SK-N-SH (cell line): ENCODE results near the gene CPZ. TPM values are rescaled to one million over a fixed set of nuclear protein-coding genes. Genes with fewer than 3 reads are reported as not detected.

Source experiments
- CTCF ChIA-PET: fragments of 300-600, 350-600 bp; formaldehyde crosslinking; extraction: SDS; loops from one replicate; lab custom pipeline; 2021; lab: Yijun Ruan, JAX
- POLR2A ChIA-PET: fragments of 350-600 bp; sonication (Branson Sonifier 250); formaldehyde crosslinking; extraction: SDS; loops from one replicate; lab custom pipeline; 2020; ENCODE audit warnings: antibody characterized with exemption, inconsistent platforms; lab: Yijun Ruan, JAX
- DNase-seq: peaks from one replicate; pipeline ENCODE4 v3.0.0; 2012
- H2AFZ ChIP-seq: fragments of 200-600 bp; sonication (generic); 2 replicates; pipeline ENCODE4 v1.8.1; 2016; ENCODE audit warnings: antibody characterized with exemption, mild to moderate bottlenecking, low read depth
- H3F3A ChIP-seq: fragments of 200-600 bp; sonication (generic); replicated peaks from 2 replicates; pipeline ENCODE3; 2016; ENCODE audit warnings: antibody characterized with exemption, mild to moderate bottlenecking; ENCODE audit not compliant: insufficient read depth
- H3K27ac ChIP-seq, 2 experiments: fragments of 200-500 bp in 1 of 2; fragments of 200-600 bp in 1 of 2; sonication (Bioruptor generic) in 1 of 2; sonication (generic), shearing (Covaris generic) in 1 of 2; 2 replicates each; pipeline versions ENCODE4 v1.5.1 to v1.6.1; 2014 to 2016; ENCODE audit warnings: low read depth in 2 of 2, inconsistent platforms in 1 of 2, low read length in 1 of 2, mild to moderate bottlenecking in 1 of 2, mixed read lengths in 1 of 2
- H3K27me3 ChIP-seq: fragments of 200-600 bp; sonication (generic), shearing (Covaris generic); 2 replicates; pipeline ENCODE4 v1.6.1; 2016; ENCODE audit warnings: mixed run types; ENCODE audit not compliant: insufficient read depth
- H3K36me3 ChIP-seq, 2 experiments: fragments of 200-500 bp in 1 of 2; fragments of 200-600 bp in 1 of 2; sonication (Bioruptor generic) in 1 of 2; sonication (generic) in 1 of 2; replicated peaks in 1 of 2; 2 replicates each; pipeline versions ENCODE3 to v1.5.1; 2014 to 2016; ENCODE audit warnings: low read length in 1 of 2, mild to moderate bottlenecking in 1 of 2; ENCODE audit not compliant: insufficient read depth in 2 of 2, control insufficient read depth in 1 of 2
- H3K4me1 ChIP-seq, 2 experiments: fragments of 200-500 bp in 1 of 2; fragments of 200-600 bp in 1 of 2; sonication (Bioruptor generic) in 1 of 2; sonication (generic), shearing (Covaris generic) in 1 of 2; 2 replicates each; pipeline versions ENCODE4 v1.5.1 to v1.6.1; 2014 to 2016; ENCODE audit warnings: low read depth in 1 of 2, low read length in 1 of 2, mixed run types in 1 of 2; ENCODE audit not compliant: insufficient read depth in 2 of 2, control insufficient read depth in 1 of 2
- H3K4me2 ChIP-seq: fragments of 200-600 bp; sonication (generic), shearing (Covaris generic); 2 replicates; pipeline ENCODE4 v1.6.1; 2017; ENCODE audit warnings: mixed run types
- H3K4me3 ChIP-seq, 2 experiments: fragments of 200-500 bp in 1 of 2; fragments of 200-600 bp in 1 of 2; sonication (Bioruptor generic) in 1 of 2; sonication (generic), shearing (Covaris generic) in 1 of 2; 2 replicates each; pipeline versions ENCODE4 v1.5.1 to v1.8.1; 2014 to 2016; ENCODE audit warnings: low read depth in 2 of 2, inconsistent platforms in 1 of 2, low read length in 1 of 2, mild to moderate bottlenecking in 1 of 2, mixed read lengths in 1 of 2, moderate library complexity in 1 of 2
- H3K79me2 ChIP-seq: fragments of 200-600 bp; sonication (generic); 2 replicates; pipeline ENCODE4 v1.8.1; 2017; ENCODE audit warnings: mild to moderate bottlenecking; ENCODE audit not compliant: insufficient read depth
- H3K9ac ChIP-seq: fragments of 200-600 bp; sonication (generic); 2 replicates; pipeline ENCODE4 v1.6.1; 2017; ENCODE audit warnings: mixed run types
- H3K9me2 ChIP-seq: fragments of 200-600 bp; sonication (generic); 2 replicates; pipeline ENCODE4 v1.6.1; 2017; ENCODE audit warnings: mixed run types
- H3K9me3 ChIP-seq: fragments of 200-600 bp; sonication (generic); 2 replicates; pipeline ENCODE4 v1.6.1; 2017; ENCODE audit warnings: mixed run types, mild to moderate bottlenecking, moderate library complexity
- H4K20me1 ChIP-seq: fragments of 200-600 bp; sonication (generic); 2 replicates; pipeline ENCODE4 v1.6.1; 2017; ENCODE audit warnings: mild to moderate bottlenecking, mixed run types; ENCODE audit not compliant: insufficient read depth
- FOSL2 ChIP-seq: IDR thresholded peaks from 2 replicates; pipeline ENCODE4 v1.4.0; 2012; ENCODE audit warnings: low read depth, mild to moderate bottlenecking, moderate library complexity, borderline replicate concordance
- FOXJ3 ChIP-seq: sonication (generic); formaldehyde crosslinking; IDR thresholded peaks from 2 replicates; pipeline ENCODE4 v1.5.1; 2020; ENCODE audit warnings: mild to moderate bottlenecking, missing genetic modification reagents
- FOXM1 ChIP-seq: IDR thresholded peaks from 2 replicates; pipeline ENCODE4 v1.4.0; 2012; ENCODE audit warnings: low read depth, mild to moderate bottlenecking
- GABPA ChIP-seq: IDR thresholded peaks from 2 replicates; pipeline ENCODE4 v1.4.0; 2012; ENCODE audit warnings: low read depth, mild to moderate bottlenecking
- MEF2A ChIP-seq: IDR thresholded peaks from 2 replicates; pipeline ENCODE4 v1.4.0; 2012; ENCODE audit warnings: low read depth, borderline replicate concordance
- MXI1 ChIP-seq: IDR thresholded peaks from 2 replicates; pipeline ENCODE4 v1.6.1; 2012; ENCODE audit warnings: mild to moderate bottlenecking, low read depth, low read length, improper control_type of control experiment
- NFIC ChIP-seq: IDR thresholded peaks from 2 replicates; pipeline ENCODE4 v1.4.0; 2012; ENCODE audit warnings: borderline replicate concordance
- NRF1 ChIP-seq: IDR thresholded peaks from 2 replicates; pipeline ENCODE4 v1.6.1; 2012; ENCODE audit warnings: low read depth, mild to moderate bottlenecking, low read length
- RXRA ChIP-seq: IDR thresholded peaks from 2 replicates; pipeline ENCODE4 v1.4.0; 2012; ENCODE audit warnings: low read depth, mild to moderate bottlenecking, borderline replicate concordance
- TAF1 ChIP-seq: IDR thresholded peaks from 2 replicates; pipeline ENCODE4 v1.6.1; 2012; ENCODE audit warnings: low read depth, mild to moderate bottlenecking, low read length, moderate library complexity, borderline replicate concordance
- TCF12 ChIP-seq: IDR thresholded peaks from 2 replicates; pipeline ENCODE4 v1.4.0; 2012
- YY1 ChIP-seq: IDR thresholded peaks from 2 replicates; pipeline ENCODE4 v1.4.0; 2012; ENCODE audit warnings: low read depth, mild to moderate bottlenecking
- WGBS: methylation state at CpG from one replicate; pipeline ENCODE4 v1.1.6; 2017; ENCODE audit warnings: low lambda C conversion rate; 5-methylcytosine and 5-hydroxymethylcytosine counted together
- polyA plus RNA-seq, 3 experiments: library from polyadenylated mRNA; depleted of rRNA; stranded (reverse); fragments of >200 nt; gene quantifications; 2 replicates each; pipeline ENCODE4 v1.2.3, GENCODE V29; 2012
- TF ChIP-seq, protein P1 (sequence below): IDR thresholded peaks from 2 replicates; pipeline ENCODE4; 2012
- TF ChIP-seq, protein P2 (sequence below): fragments of 150-350 bp; IDR thresholded peaks from 2 replicates; pipeline ENCODE4 v1.6.1; 2017; ENCODE audit warnings: antibody characterized with exemption, low read length, low read depth, borderline replicate concordance
- TF ChIP-seq, protein P3 (sequence below): IDR thresholded peaks from 2 replicates; pipeline ENCODE4 v1.4.0; 2012; ENCODE audit warnings: low read depth
- TF ChIP-seq, protein P4 (sequence below): IDR thresholded peaks from 2 replicates; pipeline ENCODE4 v1.4.0; 2012; ENCODE audit warnings: low read depth, borderline replicate concordance
- TF ChIP-seq, protein P5 (sequence below): IDR thresholded peaks from 2 replicates; pipeline ENCODE4 v1.4.0; 2012; ENCODE audit warnings: low read depth, borderline replicate concordance

The CPZ gene
- polyA plus RNA-seq, 1 of the 3 experiments (the other 2 are of a cell fraction) = not detected

DNA sequence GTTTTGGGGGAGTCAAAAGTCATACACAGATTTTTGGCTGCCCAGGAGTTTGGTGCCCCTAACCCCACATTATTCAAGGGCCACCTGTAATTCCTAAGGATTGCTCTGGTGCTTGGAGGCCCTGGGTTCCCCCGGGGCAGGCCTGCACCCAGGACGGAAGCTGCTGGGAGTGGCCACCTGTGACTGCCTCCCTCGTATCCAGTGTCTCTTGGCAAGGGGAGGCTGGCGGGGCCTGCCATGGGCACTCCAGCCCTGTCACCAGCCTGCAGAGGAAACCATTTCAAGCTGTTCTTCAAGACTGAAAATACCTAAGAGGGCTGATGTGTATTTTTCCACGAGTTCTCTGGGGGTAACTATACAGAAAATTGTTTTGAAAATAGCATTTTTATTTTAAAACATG, 36.8 kb upstream of the CPZ start:
- CTCF ChIA-PET = interaction anchor here (0.9 to 1.4 kb wide), 3 partner anchors 9 to 42 kb away, joined by 3 to 8 read pairs (median 4); no protein-coding TSS in a partner anchor
- TF ChIP-seq, protein P1, sequence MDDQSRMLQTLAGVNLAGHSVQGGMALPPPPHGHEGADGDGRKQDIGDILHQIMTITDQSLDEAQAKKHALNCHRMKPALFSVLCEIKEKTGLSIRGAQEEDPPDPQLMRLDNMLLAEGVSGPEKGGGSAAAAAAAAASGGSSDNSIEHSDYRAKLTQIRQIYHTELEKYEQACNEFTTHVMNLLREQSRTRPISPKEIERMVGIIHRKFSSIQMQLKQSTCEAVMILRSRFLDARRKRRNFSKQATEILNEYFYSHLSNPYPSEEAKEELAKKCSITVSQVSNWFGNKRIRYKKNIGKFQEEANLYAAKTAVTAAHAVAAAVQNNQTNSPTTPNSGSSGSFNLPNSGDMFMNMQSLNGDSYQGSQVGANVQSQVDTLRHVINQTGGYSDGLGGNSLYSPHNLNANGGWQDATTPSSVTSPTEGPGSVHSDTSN = no peak
- no peak for TF ChIP-seq TCF12
- TF ChIP-seq, protein P2, sequence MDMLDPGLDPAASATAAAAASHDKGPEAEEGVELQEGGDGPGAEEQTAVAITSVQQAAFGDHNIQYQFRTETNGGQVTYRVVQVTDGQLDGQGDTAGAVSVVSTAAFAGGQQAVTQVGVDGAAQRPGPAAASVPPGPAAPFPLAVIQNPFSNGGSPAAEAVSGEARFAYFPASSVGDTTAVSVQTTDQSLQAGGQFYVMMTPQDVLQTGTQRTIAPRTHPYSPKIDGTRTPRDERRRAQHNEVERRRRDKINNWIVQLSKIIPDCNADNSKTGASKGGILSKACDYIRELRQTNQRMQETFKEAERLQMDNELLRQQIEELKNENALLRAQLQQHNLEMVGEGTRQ = no peak
- TF ChIP-seq NRF1 = no peak
- no peak for TF ChIP-seq YY1
- TF ChIP-seq GABPA = no peak
- no peak for TF ChIP-seq RXRA
- no peaks in the 10 kb centered on the region for H3K79me2 ChIP-seq
- no peak for DNase-seq
- no peak overlapping the region for H3K4me2 ChIP-seq
- no peak overlapping the region for H3K4me3 ChIP-seq
- H3K4me1 ChIP-seq = no peaks in the 10 kb centered on the region
- no peaks in the 10 kb centered on the region for H4K20me1 ChIP-seq
- H3K36me3 ChIP-seq = no peaks in the 10 kb centered on the region
- H3K9me2 ChIP-seq = no peaks in the 10 kb centered on the region
- H3K27ac ChIP-seq = no peak overlapping the region
- no peak overlapping the region for H3K9ac ChIP-seq
- H2AFZ ChIP-seq = no peak overlapping the region
- no peaks in the 10 kb centered on the region for H3K27me3 ChIP-seq
- POLR2A ChIA-PET = no interaction called here
- 36% methylated on average over 5 of the region's 5 CpGs for WGBS
- H3K9me3 ChIP-seq = no peaks in the 10 kb centered on the region
- no peaks in the 10 kb centered on the region for H3F3A ChIP-seq

DNA sequence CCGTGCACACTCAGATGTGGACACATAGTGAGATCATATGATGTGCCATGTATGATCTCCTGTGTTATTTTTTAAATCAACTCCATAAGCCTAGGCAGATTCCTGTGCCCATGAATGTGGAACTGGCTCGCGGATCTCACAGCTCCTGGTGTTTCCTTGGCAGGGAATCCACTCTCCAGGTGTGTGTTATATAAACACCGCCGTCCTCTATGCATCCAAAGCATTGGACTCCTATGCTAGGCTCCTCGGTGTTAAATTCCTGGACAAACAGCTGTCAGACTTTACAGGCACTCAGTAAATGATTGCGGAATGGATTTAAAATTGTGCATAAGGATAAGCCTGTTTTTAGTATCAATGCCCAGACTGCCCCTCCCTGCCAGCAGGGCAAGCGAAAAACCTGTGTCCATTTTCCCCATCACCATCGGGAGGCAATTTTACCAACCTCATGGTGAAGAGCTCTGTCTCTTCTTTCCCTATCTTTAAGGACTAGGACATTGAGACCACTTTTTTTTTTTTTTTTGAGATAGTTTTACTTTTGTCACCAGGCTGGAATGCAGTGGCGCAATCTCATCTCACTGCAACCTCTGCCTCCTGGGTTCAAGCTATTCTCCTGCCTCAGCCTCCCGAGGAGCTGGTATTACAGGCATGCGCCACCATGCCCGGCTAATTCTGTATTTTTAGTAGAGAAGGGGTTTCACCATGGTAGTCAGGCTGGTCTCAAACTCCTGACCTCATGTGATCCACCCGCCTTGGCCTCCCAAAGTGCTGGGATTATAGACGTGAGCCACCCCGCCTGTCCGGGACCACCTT, 36.0 kb upstream of the CPZ start:
- CTCF ChIA-PET = interaction anchor here (0.9 to 1.4 kb wide), 3 partner anchors 10 to 41 kb away, joined by 3 to 8 read pairs (median 4); no protein-coding TSS in a partner anchor
- no peak overlapping the region for H2AFZ ChIP-seq
- no peak for TF ChIP-seq FOXJ3 (CRISPR knock-in tag)
- no peak for TF ChIP-seq FOXM1
- TF ChIP-seq, protein P3, sequence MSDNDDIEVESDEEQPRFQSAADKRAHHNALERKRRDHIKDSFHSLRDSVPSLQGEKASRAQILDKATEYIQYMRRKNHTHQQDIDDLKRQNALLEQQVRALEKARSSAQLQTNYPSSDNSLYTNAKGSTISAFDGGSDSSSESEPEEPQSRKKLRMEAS = no peak
- TF ChIP-seq, protein P2 = no peak
- TF ChIP-seq FOSL2 = no peak
- TF ChIP-seq, protein P1 = no peak
- no peak for TF ChIP-seq MXI1
- TF ChIP-seq NFIC = no peak
- TF ChIP-seq, protein P4, sequence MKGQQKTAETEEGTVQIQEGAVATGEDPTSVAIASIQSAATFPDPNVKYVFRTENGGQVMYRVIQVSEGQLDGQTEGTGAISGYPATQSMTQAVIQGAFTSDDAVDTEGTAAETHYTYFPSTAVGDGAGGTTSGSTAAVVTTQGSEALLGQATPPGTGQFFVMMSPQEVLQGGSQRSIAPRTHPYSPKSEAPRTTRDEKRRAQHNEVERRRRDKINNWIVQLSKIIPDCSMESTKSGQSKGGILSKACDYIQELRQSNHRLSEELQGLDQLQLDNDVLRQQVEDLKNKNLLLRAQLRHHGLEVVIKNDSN = no peak
- no peak for TF ChIP-seq MEF2A
- TF ChIP-seq, protein P5, sequence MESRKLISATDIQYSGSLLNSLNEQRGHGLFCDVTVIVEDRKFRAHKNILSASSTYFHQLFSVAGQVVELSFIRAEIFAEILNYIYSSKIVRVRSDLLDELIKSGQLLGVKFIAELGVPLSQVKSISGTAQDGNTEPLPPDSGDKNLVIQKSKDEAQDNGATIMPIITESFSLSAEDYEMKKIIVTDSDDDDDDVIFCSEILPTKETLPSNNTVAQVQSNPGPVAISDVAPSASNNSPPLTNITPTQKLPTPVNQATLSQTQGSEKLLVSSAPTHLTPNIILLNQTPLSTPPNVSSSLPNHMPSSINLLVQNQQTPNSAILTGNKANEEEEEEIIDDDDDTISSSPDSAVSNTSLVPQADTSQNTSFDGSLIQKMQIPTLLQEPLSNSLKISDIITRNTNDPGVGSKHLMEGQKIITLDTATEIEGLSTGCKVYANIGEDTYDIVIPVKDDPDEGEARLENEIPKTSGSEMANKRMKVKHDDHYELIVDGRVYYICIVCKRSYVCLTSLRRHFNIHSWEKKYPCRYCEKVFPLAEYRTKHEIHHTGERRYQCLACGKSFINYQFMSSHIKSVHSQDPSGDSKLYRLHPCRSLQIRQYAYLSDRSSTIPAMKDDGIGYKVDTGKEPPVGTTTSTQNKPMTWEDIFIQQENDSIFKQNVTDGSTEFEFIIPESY = no peak
- no peak for TF ChIP-seq TAF1

More for the DNA sequence above, 36.0 kb upstream of the CPZ start:
- no peak overlapping the region for H3K9ac ChIP-seq
- no peaks in the 10 kb centered on the region for H3K9me3 ChIP-seq
- WGBS = 62% methylated on average over 17 of the region's 17 CpGs
- H4K20me1 ChIP-seq = no peaks in the 10 kb centered on the region
- H3K4me2 ChIP-seq = no peak overlapping the region
- no peaks in the 10 kb centered on the region for H3F3A ChIP-seq
- DNase-seq = no peak
- H3K4me3 ChIP-seq = no peak overlapping the region
- H3K36me3 ChIP-seq = no peaks in the 10 kb centered on the region
- POLR2A ChIA-PET = no interaction called here
- H3K27ac ChIP-seq = no peak overlapping the region
- no peaks in the 10 kb centered on the region for H3K79me2 ChIP-seq
- no peaks in the 10 kb centered on the region for H3K9me2 ChIP-seq
- H3K27me3 ChIP-seq = no peaks in the 10 kb centered on the region
- no peaks in the 10 kb centered on the region for H3K4me1 ChIP-seq
